BLaER1 treated with 17β-estradiol and CSF1 and Interleukin-3, amounts not matched to agents 10 nM and 100 nM (cell line): ENCODE data around the gene PRR12.

ENCODE experiments used
- H3K27ac ChIP-seq, 11 experiments: shearing (Covaris generic); formaldehyde crosslinking; 2 replicates each; pipeline ENCODE4 v1.8.1; 2022
- H3K27me3 ChIP-seq, 11 experiments: shearing (Covaris generic); formaldehyde crosslinking; 2 replicates each; pipeline ENCODE4 v1.8.1; 2022
- H3K36me3 ChIP-seq, 11 experiments: shearing (Covaris generic); formaldehyde crosslinking; 2 replicates each; pipeline ENCODE4 v1.8.1; 2022
- H3K4me1 ChIP-seq, 10 experiments: shearing (Covaris generic); formaldehyde crosslinking; 2 replicates each; pipeline ENCODE4 v1.8.1; 2022
- H3K4me2 ChIP-seq, 11 experiments: shearing (Covaris generic); formaldehyde crosslinking; 2 replicates each; pipeline ENCODE4 v1.8.1; 2022
- H3K4me3 ChIP-seq, 10 experiments: shearing (Covaris generic); formaldehyde crosslinking; 2 replicates each; pipeline ENCODE4 v1.8.1; 2022
- H3K9ac ChIP-seq, 11 experiments: shearing (Covaris generic); formaldehyde crosslinking; 2 replicates each; pipeline ENCODE4 v1.8.1; 2022
- H3K9me3 ChIP-seq, 11 experiments: shearing (Covaris generic); formaldehyde crosslinking; replicated peaks in 1 of 11; 2 replicates each; pipeline ENCODE4 v1.8.1; 2022
- H4K20me1 ChIP-seq, 11 experiments: shearing (Covaris generic); formaldehyde crosslinking; 2 replicates each; pipeline ENCODE4 v1.8.1; 2022
- Cebpa-rat ChIP-seq, 11 experiments: shearing (Covaris generic); IDR thresholded peaks; 2 replicates each; pipeline ENCODE4 v1.8.1; 2022

Gene PRR12

DNA sequence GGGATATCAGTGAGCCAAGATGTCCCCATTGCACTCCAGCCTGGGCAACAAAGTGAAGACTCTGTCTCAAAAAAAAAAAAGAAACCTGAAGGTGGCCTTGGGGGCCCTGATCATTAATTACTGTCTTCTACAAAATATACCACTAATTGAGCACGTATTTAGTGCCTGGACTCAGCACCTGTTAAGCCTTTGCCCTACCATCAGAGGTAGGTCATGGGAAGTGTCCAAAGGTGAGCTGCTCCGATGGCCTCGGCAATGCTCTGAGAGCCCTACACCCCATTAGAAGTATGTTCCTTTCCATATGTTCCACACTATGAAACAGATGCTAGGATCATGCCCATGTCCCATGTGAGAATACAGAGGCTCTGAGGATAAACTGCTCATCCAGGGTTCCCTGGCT is 31.5 kb upstream of the PRR12 start:
- peaks cover 53 to 69% (median 63%) of the 10 kb centered on the region in 10 experiments for H3K4me1 ChIP-seq
- peaks cover 21 to 93% (median 60%) of the 10 kb centered on the region in 11 experiments; a peak in 20 of 22 replicates for H4K20me1 ChIP-seq
- H3K27me3 ChIP-seq, result no peaks in the 10 kb centered on the region
- peaks cover 55 to 79% (median 69%) of the 10 kb centered on the region in 11 experiments for H3K36me3 ChIP-seq
- H3K4me2 ChIP-seq, result peak overlapping the region in 10 of 11 experiments; percentile 48 to 79 (median 68); a peak in 16 of 22 replicates
- no peak for TF ChIP-seq Cebpa-rat (IDR thresholded peaks at IDR 0.05)
- H3K9ac ChIP-seq, result peak overlapping the region in 5 of 11 experiments; percentile 44 to 66 (median 62); a peak in 5 of 22 replicates
- no peak overlapping the region for H3K4me3 ChIP-seq
- peak overlapping the region in 6 of 11 experiments; percentile 29 to 67 (median 52); a peak in 8 of 22 replicates for H3K27ac ChIP-seq
- no peaks in the 10 kb centered on the region for H3K9me3 ChIP-seq

DNA sequence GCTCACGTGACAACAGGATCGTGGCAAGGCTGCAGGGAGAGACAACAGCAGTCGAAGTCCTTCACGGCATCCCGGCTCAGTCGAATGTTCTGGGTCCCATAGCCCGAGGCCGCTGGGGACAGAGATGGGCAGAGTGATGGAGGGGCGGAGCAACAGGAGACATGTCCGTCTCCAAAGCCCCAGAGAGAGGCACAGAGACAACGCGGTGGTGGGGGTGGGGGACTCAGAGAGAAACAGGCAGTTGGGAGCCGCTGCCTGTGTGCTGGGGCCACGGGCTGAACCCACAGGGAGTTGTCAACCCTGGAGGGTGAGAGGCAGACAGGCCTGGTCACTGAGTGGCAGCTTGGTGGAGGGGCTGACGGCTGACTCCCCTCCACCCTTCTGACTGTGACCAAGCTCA is 31.1 kb upstream of the PRR12 start:
- no peaks in the 10 kb centered on the region for H3K9me3 ChIP-seq
- peak overlapping the region; percentile 21 to 66 (median 50); a peak in 17 of 22 replicates for H3K9ac ChIP-seq
- peaks cover 49 to 68% (median 62%) of the 10 kb centered on the region in 10 experiments for H3K4me1 ChIP-seq
- TF ChIP-seq Cebpa-rat (IDR thresholded peaks at IDR 0.05), result no peak
- peaks cover 51 to 79% (median 68%) of the 10 kb centered on the region in 11 experiments for H3K36me3 ChIP-seq
- peak overlapping the region in 1 of 10 experiments; percentile 12; a peak in 1 of 20 replicates for H3K4me3 ChIP-seq
- peak overlapping the region; percentile 21 to 67 (median 45); a peak in 19 of 22 replicates for H3K27ac ChIP-seq
- H3K4me2 ChIP-seq, result peak overlapping the region; percentile 48 to 79 (median 70)
- H3K27me3 ChIP-seq, result no peaks in the 10 kb centered on the region
- peaks cover 25 to 93% (median 64%) of the 10 kb centered on the region in 11 experiments; a peak in 20 of 22 replicates for H4K20me1 ChIP-seq

- H3K36me3 ChIP-seq, result peaks cover 46 to 79% (median 66%) of the 10 kb centered on the region in 11 experiments
- peak overlapping the region; percentile 21 to 66 (median 50); a peak in 18 of 22 replicates for H3K9ac ChIP-seq
- H3K9me3 ChIP-seq, result no peaks in the 10 kb centered on the region
- no peaks in the 10 kb centered on the region for H3K27me3 ChIP-seq
- TF ChIP-seq Cebpa-rat (IDR thresholded peaks at IDR 0.05), result no peak
- peak overlapping the region; percentile 48 to 79 (median 70) for H3K4me2 ChIP-seq
- H3K4me1 ChIP-seq, result peaks cover 49 to 68% (median 62%) of the 10 kb centered on the region in 10 experiments
- H3K4me3 ChIP-seq, result peak overlapping the region in 1 of 10 experiments; percentile 12; a peak in 1 of 20 replicates
- peaks cover 30 to 93% (median 69%) of the 10 kb centered on the region in 11 experiments; a peak in 20 of 22 replicates for H4K20me1 ChIP-seq
- H3K27ac ChIP-seq, result peak overlapping the region; percentile 21 to 67 (median 45); a peak in 19 of 22 replicates
These were observed 30.6 kb upstream of the PRR12 start for GRCh38 chr19:49560358-49560900.

DNA sequence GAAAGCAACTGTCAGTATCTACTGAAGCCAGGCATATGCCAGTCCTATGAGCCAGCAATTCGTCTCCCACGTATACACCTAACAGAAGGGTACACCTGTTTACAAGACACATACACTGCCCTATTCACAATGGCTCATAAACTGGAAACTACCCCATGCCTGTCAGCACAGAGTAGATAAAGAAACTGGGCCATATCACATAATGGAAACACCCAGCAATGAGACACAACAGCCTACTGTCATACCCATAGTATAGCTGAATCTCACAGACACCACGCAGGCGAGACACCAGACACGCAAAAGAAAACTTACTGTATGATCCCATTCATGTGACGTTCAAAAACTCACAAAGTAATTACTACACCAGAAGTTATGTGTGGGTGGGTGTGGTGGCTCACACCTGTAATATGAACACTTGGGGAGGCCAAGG is 26.4 kb upstream of the PRR12 start:
- H3K36me3 ChIP-seq, result peaks cover 7 to 55% (median 37%) of the 10 kb centered on the region in 11 experiments
- TF ChIP-seq Cebpa-rat (IDR thresholded peaks at IDR 0.05), result no peak

DNA sequence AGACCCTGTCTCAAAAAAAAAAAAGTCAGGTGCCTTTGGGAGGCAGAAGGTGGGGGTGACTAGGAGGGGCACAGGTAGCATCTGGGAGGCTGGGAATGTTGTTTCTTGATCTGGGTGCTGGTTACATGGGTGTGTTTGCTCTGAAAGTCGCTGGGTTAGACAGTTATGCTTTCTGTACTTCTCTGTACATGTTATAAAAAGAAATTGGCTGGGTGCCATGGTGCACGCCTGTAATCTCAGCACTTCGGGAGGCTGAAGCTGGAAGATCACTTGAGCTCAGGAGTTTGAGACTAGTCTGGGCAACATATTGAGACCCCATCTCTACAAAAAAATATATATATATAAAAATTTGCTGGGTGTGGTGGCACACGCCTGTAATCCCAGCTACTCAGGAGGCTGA is 25.7 kb upstream of the PRR12 start:
- Histone ChIP-seq H3K4me1 (peaks cover 72 to 87% (median 85%) of the 10 kb centered on the region in 10 experiments), H3K27ac (peak overlapping the region in 8 of 11 experiments; percentile 0 to 78 (median 12); a peak in 9 of 22 replicates), H3K36me3 (peaks cover 2 to 49% (median 31%) of the 10 kb centered on the region in 11 experiments; a peak in 18 of 22 replicates), H4K20me1 (peaks cover 57 to 98% (median 93%) of the 10 kb centered on the region in 11 experiments; a peak in 20 of 22 replicates), H3K9me3 (no peaks in the 10 kb centered on the region), H3K4me2 (peak overlapping the region in 10 of 11 experiments; percentile 7 to 77 (median 37); a peak in 17 of 22 replicates), H3K4me3 (no peak overlapping the region), H3K27me3 (no peaks in the 10 kb centered on the region), H3K9ac (peak overlapping the region in 2 of 11 experiments; percentile 1 to 50; a peak in 6 of 22 replicates)
- no peak for TF ChIP-seq Cebpa-rat (IDR thresholded peaks at IDR 0.05)

More for the DNA sequence above, 26.4 kb upstream of the PRR12 start:
- no peaks in the 10 kb centered on the region for H3K27me3 ChIP-seq
- peaks cover 78 to 90% (median 88%) of the 10 kb centered on the region in 10 experiments for H3K4me1 ChIP-seq
- peak overlapping the region in 1 of 11 experiments; percentile 13; a peak in 1 of 22 replicates for H3K27ac ChIP-seq
- peak overlapping the region in 3 of 11 experiments; percentile 20 to 77 (median 50); a peak in 4 of 22 replicates for H3K4me2 ChIP-seq
- no peak overlapping the region for H3K4me3 ChIP-seq
- no peak overlapping the region for H3K9ac ChIP-seq
- H3K9me3 ChIP-seq, result no peaks in the 10 kb centered on the region
- peaks cover 56 to 100% (median 94%) of the 10 kb centered on the region in 11 experiments; a peak in 20 of 22 replicates for H4K20me1 ChIP-seq

- Histone ChIP-seq H4K20me1 (peaks cover 57 to 98% (median 92%) of the 10 kb centered on the region in 11 experiments), H3K27ac (peak overlapping the region in 7 of 11 experiments; percentile 0 to 78 (median 13); a peak in 9 of 22 replicates), H3K4me2 (peak overlapping the region in 3 of 11 experiments; percentile 43 to 69 (median 45); a peak in 3 of 22 replicates), H3K27me3 (no peaks in the 10 kb centered on the region), H3K9me3 (no peaks in the 10 kb centered on the region), H3K4me1 (peaks cover 72 to 87% (median 85%) of the 10 kb centered on the region in 10 experiments), H3K4me3 (no peak overlapping the region), H3K36me3 (peaks cover 0 to 48% (median 29%) of the 10 kb centered on the region in 11 experiments; a peak in 15 of 22 replicates), H3K9ac (no peak overlapping the region)
- no peak for TF ChIP-seq Cebpa-rat (IDR thresholded peaks at IDR 0.05)
These were observed 24.7 kb upstream of the PRR12 start for GRCh38 chr19:49566302-49566701.

GRCh38 chr19:49567861-49568441 is 23.0 kb upstream of the PRR12 start:
- Histone ChIP-seq H3K9me3 (no peaks in the 10 kb centered on the region), H3K4me2 (peak overlapping the region; percentile 56 to 74 (median 67)), H3K27ac (peak overlapping the region in 9 of 11 experiments; percentile 57 to 84 (median 78); a peak in 18 of 22 replicates), H3K4me1 (peaks cover 62 to 83% (median 76%) of the 10 kb centered on the region in 10 experiments), H3K36me3 (peaks cover 0 to 41% (median 25%) of the 10 kb centered on the region in 11 experiments; a peak in 17 of 22 replicates), H3K27me3 (no peaks in the 10 kb centered on the region), H4K20me1 (peaks cover 50 to 98% (median 91%) of the 10 kb centered on the region in 11 experiments), H3K4me3 (no peak overlapping the region), H3K9ac (peak overlapping the region in 10 of 11 experiments; percentile 25 to 75 (median 57); a peak in 20 of 22 replicates)
- peak in 6 of 11 experiments; percentile 16 to 91 (median 72); a peak in 9 of 22 replicates for TF ChIP-seq Cebpa-rat (IDR thresholded peaks at IDR 0.05)

DNA sequence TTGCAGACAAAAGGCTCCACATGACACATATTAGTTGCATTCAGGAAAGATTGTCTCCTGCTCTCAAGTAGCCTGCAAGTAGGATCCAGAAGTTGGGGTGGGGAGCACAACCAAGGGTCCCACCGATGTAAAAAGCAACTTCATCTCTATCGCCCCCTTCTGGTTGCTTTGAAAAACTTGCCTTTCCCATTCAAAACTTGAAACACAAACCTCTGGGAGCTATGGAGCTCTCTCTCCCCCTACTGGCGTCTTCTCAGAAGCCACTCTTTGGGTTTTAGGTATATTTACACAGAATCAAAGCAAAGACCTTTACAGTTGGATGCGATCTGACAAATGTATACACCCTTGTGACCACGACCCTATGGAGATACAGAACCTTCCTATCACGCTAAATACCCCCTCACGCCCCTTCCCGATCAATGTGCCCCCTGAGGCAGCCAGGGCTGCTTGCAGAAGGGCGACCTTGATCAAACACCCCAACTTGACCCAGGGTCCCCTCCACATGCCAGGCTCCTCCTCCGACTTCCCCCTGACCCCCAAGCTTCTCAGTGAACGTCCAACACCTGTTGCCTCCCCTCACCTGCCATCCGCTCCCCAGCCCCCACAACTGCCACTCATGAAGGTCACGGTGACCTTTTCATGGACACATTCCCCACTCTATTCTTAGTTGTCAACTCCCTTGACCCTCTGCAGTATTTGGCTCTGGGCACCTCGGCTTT is 20.7 kb upstream of the PRR12 start:
- Histone ChIP-seq H3K27ac (peak overlapping the region in 9 of 11 experiments; percentile 37 to 84 (median 52); a peak in 16 of 22 replicates), H3K27me3 (no peaks in the 10 kb centered on the region), H3K4me1 (peaks cover 54 to 79% (median 63%) of the 10 kb centered on the region in 10 experiments), H3K36me3 (peaks cover 13 to 45% (median 36%) of the 10 kb centered on the region in 11 experiments), H3K4me2 (peak overlapping the region; percentile 12 to 85 (median 48); a peak in 21 of 22 replicates), H3K4me3 (no peak overlapping the region), H4K20me1 (peaks cover 40 to 94% (median 72%) of the 10 kb centered on the region in 11 experiments), H3K9ac (peak overlapping the region in 8 of 11 experiments; percentile 31 to 59 (median 50); a peak in 16 of 22 replicates), H3K9me3 (no peaks in the 10 kb centered on the region)
- TF ChIP-seq Cebpa-rat (IDR thresholded peaks at IDR 0.05), result no peak
